GM13977 (cell line): ENCODE measurements around the gene DENND11.
"Not testable (repeated sequence)": the region's sequence is repeated elsewhere in the genome, so short reads cannot be mapped to it uniquely, and the experiment has no call there.

Experiments
- DNase-seq: peaks from one replicate; pipeline ENCODE4 v3.0.0; 2012; ENCODE audit warnings: low spot score
- in situ Hi-C: fragments of 300-500 bp; cut with MboI; formaldehyde crosslinking; loops from one replicate; pipeline ENCODE4 v1.12.0; 2022; ENCODE audit warnings: low sequenced_read_pairs, low pct_unique_long_range_greater_than_20kb, mixed read lengths, inconsistent platforms; ENCODE audit not compliant: unreplicated experiment
- TF ChIP-seq, protein P1 (sequence below): IDR thresholded peaks from 2 replicates; pipeline ENCODE4 v1.5.1; 2012; ENCODE audit warnings: mild to moderate bottlenecking, control low read depth; ENCODE audit not compliant: insufficient read depth; ENCODE audit errors: extremely low read depth, missing control alignments

DENND11 gene

DNA sequence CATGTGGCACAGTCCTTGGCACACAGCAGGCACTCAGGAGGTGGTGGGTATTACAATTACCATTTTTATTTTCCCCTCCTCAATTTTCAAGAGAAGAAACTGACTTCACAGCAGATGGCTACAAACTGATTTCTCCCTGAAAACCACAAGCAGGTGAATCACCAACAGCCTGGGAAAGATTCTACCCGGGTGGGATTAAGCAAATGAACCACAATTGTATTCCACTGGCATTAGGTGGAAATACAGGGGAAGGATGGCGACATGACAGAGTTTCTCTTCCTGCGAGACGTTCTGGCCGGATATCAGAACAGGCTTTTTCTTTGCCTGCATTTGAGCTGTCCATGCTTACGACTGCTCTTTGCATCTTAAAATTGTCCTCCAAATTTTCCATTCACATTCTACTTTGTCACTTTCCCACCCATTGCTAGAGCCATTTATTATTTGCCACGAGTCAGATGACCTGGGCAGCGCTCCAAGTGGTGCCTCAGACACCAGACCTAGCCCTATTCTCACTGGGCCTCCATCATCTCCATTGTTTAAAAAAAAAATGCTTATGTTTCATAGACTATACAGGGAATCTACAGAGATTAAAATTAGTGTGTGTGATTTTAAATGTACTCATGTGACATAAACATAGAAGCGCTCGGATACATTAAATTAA lies 4.6 kb downstream of the DENND11 start:
- no peak for DNase-seq
- TF ChIP-seq, protein P1, sequence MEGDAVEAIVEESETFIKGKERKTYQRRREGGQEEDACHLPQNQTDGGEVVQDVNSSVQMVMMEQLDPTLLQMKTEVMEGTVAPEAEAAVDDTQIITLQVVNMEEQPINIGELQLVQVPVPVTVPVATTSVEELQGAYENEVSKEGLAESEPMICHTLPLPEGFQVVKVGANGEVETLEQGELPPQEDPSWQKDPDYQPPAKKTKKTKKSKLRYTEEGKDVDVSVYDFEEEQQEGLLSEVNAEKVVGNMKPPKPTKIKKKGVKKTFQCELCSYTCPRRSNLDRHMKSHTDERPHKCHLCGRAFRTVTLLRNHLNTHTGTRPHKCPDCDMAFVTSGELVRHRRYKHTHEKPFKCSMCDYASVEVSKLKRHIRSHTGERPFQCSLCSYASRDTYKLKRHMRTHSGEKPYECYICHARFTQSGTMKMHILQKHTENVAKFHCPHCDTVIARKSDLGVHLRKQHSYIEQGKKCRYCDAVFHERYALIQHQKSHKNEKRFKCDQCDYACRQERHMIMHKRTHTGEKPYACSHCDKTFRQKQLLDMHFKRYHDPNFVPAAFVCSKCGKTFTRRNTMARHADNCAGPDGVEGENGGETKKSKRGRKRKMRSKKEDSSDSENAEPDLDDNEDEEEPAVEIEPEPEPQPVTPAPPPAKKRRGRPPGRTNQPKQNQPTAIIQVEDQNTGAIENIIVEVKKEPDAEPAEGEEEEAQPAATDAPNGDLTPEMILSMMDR, result no peak
- in situ Hi-C loops, result no loop called here

DNA sequence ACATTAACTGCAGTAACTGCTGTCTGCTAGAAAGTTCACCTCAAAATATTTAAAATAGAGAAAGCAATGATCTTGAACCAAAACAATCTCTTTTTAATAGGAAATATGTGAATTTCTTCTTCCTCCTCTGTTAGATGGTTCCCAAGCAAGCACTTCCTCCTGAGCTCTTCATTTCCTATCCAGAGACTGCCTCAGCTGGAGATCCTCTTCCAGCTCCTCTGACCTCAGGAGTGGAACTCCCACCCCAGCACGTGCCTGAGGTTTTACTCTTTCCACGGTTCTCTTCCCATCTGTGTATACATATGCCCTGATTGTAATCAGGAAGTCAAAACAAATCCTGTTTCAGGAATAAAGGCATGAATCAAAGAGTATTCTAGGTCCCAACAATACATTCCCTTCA lies 5.6 kb downstream of the DENND11 start:
- TF ChIP-seq, protein P1, result no peak

DNA sequence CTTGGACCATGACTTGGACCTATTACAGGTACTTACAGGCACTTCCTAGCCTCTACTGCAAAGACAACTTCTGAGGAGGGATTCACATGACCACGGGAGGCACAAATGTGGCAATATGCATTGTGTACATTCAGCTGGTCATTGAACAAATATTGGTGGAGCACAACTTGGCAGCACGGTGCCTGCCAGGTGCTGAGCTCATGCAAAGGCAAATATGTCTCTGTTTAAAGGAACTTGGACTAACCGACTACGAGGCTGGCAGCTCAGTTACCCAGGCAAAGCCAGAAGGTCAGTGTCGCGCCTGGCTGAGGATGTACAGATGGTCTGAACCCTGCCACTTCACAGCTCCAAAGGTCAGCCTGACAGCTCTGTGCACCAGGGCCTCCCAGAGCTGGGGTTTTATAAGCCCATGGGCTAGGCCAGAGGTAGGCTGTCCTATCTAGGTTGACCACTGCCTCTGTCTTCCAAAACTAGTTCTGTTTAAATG lies 6.1 kb downstream of the DENND11 start:
- no peak for DNase-seq
- in situ Hi-C loops, result no loop called here
- TF ChIP-seq, protein P1, result no peak

More for the DNA sequence above, 5.6 kb downstream of the DENND11 start:
- DNase-seq, result no peak
- in situ Hi-C loops, result no loop called here

DNA sequence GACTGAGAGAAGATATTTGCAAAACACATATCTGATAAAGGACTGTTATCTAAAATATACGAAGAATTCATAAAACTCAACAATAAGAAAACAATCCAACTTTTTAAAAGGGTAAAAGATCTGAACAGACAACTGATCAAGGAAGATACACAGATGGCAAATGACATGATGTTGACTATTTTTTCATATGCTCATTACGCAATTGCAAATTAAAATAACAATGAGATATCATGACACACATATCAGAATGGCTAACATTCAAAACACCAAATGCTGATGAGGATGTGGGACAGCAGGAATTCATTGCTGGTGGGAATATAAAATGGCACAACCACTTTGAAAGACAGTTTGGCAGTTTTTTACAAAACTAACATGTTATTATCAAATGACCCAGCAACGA lies 8.9 kb downstream of the DENND11 start:
- TF ChIP-seq, protein P1, result no peak
- no peak for DNase-seq
- in situ Hi-C loops, result no loop called here

DNA sequence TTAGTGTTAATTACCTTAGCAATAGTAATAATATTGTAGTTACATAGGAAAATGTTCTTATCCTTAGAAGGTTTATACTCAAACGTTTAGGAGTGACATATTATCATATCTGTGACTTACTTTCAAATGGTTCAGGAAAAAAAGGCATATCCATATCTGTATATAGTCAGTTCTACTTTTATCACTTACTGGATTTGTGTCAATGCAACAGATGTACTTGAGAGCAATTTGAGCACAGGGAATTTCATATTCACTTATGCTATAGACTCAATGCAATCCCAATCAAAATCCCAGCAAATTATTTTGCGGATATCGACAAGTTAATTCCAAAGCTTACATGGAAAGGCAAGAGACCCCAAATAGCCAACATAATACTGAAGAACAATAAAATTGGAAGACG lies 10.0 kb downstream of the DENND11 start:
- no peak for DNase-seq
- in situ Hi-C loops, result no loop called here
- TF ChIP-seq, protein P1, result no peak

DNA sequence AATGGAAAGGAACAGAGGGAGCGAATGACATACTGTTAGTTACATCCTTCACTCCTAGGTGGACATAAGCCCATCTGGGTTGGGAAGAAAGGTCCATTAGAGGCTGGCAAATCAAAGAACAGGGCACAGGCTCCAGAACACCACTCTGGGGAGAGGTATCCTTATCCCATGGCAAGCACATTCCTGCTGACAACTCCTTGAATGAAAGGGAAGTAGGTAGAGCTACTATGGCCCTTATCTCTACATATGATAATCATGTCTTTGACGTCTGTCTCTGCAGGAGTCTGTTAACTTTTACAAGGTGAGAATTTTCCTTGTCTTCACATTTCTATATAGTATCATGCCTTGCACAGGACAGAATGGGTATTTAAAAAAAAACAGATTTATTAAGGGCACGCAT lies 10.4 kb downstream of the DENND11 start:
- TF ChIP-seq, protein P1, result no peak
- in situ Hi-C loops, result no loop called here
- no peak for DNase-seq

DNA sequence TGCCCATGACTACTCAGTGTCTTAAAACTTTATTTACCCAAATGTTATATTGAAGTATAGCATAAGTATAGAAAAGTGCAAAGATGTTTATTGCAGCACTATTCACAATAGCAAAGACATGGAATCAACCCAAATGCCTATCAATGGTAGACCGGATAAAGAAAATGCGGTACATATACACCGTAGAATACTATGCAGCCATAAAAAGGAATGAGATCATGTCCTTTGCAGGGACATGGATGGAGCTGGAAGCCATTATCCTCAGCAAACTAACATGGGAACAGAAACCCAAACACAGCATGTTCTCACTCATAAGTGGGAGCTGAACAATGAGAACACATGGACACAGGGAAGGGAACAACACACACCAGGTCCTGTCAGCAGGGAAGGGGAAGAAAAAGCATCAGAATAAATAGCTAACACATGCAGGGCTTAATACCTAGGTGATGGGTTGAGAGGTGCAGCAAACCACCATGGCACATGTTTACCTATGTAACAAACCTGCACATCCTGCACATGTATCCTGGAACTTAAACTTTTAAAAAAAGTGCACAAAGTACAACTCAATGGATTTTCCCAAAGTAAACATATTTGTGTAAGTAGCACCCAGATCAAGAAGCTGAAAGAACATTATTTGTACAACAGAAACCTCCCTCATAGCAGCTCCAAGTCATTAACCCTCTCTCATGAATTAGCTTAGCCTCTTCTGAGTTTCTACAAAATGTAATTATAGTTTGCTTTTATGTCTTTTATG lies 12.7 kb downstream of the DENND11 start:
- in situ Hi-C loops, result not testable (repeated sequence)

More for the DNA sequence above, 12.7 kb downstream of the DENND11 start:
- DNase-seq, result not testable (repeated sequence)
